SU-DHL-6 (cell line): ENCODE measurements around the gene TTC23.

Experiments used
- CTCF ChIP-seq: fragments of 200-600 bp; sonication (generic); IDR thresholded peaks from one replicate; pipeline ENCODE4 v1.5.1; 2017; ENCODE audit warnings: antibody characterized with exemption, mild to moderate bottlenecking, low read length, moderate library complexity; ENCODE audit not compliant: insufficient read depth, poor library complexity, severe bottlenecking
- EZH2phosphoT487 ChIP-seq: fragments of 200-600 bp; sonication (generic), shearing (Covaris generic); conservative IDR thresholded peaks from 2 replicates; pipeline ENCODE4 v1.6.1; 2018; ENCODE audit warnings: mild to moderate bottlenecking, antibody characterized with exemption, low read length, moderate library complexity, mixed read lengths

- TF ChIP-seq CTCF, result no peak
- no peak for TF ChIP-seq EZH2phosphoT487
Observed at GRCh38 chr15:99282121-99282520, 32.7 kb upstream of the TTC23 start.
